Stimulated activated CD4-positive, alpha-beta T cell treated with anti-CD3 and anti-CD28 coated beads, Interleukin-15, amount 100 ng/mL, for 48 hours (primary cell): Measurements from ENCODE around the gene DLGAP5.

Experiments used
- DNase-seq, 2 donors: peaks; one replicate each; pipeline ENCODE4 v3.0.0-alpha.2; 2020; ENCODE audit warnings: low read depth in 2 of 2

Gene DLGAP5

GRCh38 chr14:55188686-55189295 is 2.6 kb downstream of the DLGAP5 start:
- no peak for DNase-seq

DNA sequence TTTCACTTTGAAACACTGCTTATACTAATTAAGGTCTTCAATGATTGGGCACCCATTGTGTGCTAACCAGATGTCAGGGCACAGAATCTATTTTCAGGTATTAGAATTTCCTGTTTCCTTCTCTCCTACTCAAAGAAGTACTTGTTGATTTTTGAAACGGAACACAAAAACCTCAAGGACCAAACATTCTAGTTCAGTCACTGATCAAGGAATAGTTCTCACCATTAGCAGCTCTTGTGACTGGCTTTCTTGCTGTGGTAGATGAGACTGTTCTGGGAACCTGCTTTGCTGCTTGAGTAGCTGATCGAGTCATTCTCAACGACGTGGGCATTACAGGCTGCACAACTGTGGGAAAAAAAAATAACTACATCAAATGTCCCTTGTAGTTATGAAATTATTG is 11.0 kb downstream of the DLGAP5 start:
- no peak for DNase-seq

DNA sequence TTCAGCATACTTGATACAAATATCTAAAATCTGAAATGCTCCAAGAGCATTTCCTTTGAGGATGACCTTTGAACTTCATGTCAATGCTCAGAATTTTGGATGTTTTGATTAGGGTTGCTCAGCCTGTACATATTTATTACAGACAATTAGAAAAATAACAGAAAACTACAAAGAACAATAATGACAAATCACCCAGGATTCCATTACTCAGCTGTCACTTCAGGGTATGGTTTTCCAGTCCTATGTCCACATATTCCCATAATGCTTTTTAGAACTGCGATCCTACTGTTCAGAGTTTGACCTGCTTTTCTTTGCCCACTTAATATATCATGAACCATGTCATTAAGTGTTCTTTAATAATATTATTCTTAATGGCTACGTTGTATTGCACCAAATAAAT is 11.4 kb downstream of the DLGAP5 start:
- DNase-seq = no peak

- DNase-seq = no peak
Observed at GRCh38 chr14:55170526-55170925, 20.9 kb downstream of the DLGAP5 start.

- no peak for DNase-seq
Observed at GRCh38 chr14:55160989-55161388, 30.4 kb downstream of the DLGAP5 start.

DNA sequence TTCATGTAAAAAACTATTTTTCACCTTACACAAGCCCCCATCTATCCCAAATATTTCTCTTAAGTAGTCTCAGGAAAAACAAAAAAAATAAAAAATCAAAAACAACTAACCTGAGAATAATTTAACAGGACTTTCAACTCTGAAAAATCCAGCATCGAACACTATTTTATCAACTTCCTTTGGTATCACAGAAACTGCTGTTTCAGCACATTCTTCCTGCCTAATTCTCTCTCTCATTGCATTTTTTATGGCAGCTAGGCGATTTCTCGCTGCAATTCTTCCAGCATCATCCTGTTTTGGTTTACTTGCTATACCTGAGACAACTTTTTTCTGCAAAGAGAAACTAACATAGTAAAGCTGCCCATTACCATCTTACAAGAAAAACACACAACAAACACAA is 33.0 kb downstream of the DLGAP5 start:
- DNase-seq = no peak

GRCh38 chr14:55157080-55157479 is 34.3 kb downstream of the DLGAP5 start:
- no peak for DNase-seq

GRCh38 chr14:55153951-55154350 is 37.4 kb downstream of the DLGAP5 start:
- no peak for DNase-seq

DNA sequence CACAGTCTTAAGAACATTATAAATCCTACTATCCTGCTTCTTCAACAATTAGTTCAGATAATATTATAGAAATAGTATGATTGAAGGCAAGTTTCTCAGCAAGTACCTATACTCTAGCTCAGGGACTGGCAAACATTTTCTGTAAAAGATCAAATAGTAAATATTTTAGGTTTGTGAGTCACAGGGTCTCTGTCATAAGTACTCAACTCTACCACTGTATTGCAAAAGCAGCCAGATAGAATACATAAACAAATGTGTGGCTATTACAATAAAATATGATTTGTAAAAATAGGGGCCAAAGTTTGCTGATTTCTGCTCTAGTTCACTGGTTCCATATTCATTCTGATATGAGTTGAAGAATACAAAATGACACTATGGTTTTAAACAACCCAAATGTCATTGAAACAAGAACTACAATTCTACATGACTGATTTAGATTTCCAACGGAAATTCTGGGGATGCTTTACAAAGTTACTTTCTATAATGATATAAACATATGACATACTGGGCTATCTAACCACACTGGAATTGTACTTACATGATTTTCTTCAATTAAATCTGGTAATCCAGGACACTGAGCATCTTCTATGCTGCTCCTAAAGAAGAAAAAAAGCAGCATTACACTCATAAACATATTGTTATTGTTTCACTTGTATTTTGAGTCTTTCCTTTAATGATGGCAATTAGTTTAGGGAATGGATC is 39.2 kb downstream of the DLGAP5 start:
- DNase-seq = no peak

DNA sequence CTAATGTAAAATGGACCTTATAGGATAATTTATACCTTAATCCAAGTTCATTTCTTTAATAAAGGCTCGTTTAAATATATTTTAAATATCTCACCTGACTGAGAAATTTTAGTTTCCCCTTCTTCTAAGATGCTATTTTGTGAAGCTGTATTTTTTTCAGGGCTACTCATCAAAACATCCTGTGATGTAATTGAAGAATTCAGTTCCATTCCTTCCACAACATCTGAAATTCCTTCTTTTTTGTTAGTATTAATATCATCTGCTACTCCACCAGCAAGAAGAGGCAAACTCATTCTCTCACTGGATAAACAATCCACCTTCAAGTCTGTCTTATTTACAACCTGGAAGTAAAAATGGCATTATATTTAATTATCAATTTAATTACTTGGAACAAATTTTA is 39.8 kb downstream of the DLGAP5 start:
- no peak for DNase-seq

- DNase-seq = no peak
Observed at GRCh38 chr14:55146425-55146824, 45.0 kb downstream of the DLGAP5 start.

GRCh38 chr14:55142466-55142865 is 48.9 kb downstream of the DLGAP5 start:
- no peak for DNase-seq

- DNase-seq = no peak
Observed at GRCh38 chr14:55141825-55142224, 49.6 kb downstream of the DLGAP5 start.

GRCh38 chr14:55139696-55140509 is 51.5 kb downstream of the DLGAP5 start:
- no peak for DNase-seq

DNA sequence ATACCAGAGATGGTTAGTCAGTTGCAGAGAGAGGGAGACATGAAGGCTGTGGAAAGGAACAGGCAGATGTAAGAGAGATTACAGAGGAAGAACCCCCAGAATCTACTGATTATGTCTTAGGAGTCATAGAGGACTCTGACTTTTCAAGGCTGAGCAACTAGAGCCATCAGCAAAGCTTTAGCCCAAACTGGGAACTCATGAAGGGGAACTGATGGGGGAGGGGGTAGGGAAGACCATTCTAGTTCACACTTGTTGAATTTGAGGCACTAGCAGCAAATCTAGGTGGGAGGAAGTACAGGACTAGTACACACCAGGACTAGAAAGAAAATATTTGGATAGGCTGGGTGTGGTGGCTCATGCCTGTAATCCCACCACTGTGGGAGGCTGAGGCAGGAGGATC is 52.2 kb downstream of the DLGAP5 start:
- no peak for DNase-seq

DNA sequence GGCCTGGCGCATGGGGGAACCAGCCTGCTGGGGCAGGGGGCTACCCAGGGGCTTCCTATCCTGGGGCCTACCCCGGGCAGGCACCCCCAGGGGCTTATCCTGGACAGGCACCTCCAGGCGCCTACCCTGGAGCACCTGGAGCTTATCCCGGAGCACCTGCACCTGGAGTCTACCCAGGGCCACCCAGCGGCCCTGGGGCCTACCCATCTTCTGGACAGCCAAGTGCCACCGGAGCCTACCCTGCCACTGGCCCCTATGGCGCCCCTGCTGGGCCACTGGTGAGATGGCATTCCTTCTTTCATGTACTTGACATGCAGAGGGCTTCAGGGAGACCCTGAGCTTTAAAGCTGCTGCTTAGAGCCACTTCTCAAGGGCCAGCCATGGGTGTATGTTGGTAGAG is 53.3 kb downstream of the DLGAP5 start:
- no peak for DNase-seq

- DNase-seq = no peak
Observed at GRCh38 chr14:55136885-55137786, 54.2 kb downstream of the DLGAP5 start.

- DNase-seq = no peak
Observed at GRCh38 chr14:55136241-55136640, 55.1 kb downstream of the DLGAP5 start.

DNA sequence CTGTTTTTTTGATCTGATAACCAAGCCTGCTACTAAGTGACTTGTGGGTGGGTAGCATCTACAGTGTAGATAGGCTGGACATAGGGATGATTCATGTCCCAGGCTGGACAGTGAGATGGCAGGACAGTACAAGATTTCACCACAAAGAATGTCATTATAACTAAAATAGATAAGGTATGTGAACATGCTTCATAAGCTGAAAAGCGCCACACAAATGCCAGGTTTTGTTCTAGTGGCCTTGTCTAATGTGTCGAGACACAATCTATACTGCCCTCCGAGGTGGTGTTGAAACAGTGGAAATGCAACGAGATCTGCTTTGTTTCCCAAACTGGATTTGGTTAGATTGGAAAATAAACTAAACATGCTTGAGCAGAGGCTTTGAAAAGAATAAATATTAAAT is 58.0 kb downstream of the DLGAP5 start:
- DNase-seq = no peak

- no peak for DNase-seq
Observed at GRCh38 chr14:55131370-55132137, 59.8 kb downstream of the DLGAP5 start.

DNA sequence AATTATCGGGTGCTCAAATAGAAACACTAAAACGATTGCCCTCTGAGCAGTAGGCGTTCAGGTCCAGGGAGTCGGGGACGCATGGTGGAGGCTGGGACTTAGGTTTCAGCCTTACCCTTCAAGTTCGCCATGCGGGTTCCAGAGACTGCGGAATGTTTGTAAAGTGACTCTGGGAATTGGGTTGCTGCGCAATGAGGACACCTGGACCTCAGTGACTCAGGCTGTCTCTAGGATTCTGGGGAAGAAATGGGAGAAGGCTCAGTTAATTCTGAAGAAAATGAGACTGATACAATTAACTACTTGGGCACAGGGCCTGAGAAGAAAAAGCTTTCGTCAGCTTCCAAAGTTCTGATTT is 61.2 kb downstream of the DLGAP5 start:
- DNase-seq = no peak
